GM10847 (cell line): ENCODE data around the gene KLHL33.

Experiments used
- POLR2A ChIP-seq: IDR thresholded peaks from 2 replicates; pipeline ENCODE4 v1.6.1; 2011; ENCODE audit not compliant: insufficient read length; ENCODE audit errors: extremely low read depth

Gene KLHL33

GRCh38 chr14:20435582-20436362 lies at the start of gene KLHL33:
KLHL33 (minus strand) TSS chr14:20436166; CDS start chr14:20435811, 355 bp downstream.
- no peak for TF ChIP-seq POLR2A

GRCh38 chr14:20482382-20482781 lies 46.4 kb upstream of the KLHL33 start:
- TF ChIP-seq POLR2A = no peak

- no peak for TF ChIP-seq POLR2A
Measured at GRCh38 chr14:20478894-20479293, 42.9 kb upstream of the KLHL33 start.

- TF ChIP-seq POLR2A = no peak
Measured at GRCh38 chr14:20477211-20477876, 41.4 kb upstream of the KLHL33 start.

DNA sequence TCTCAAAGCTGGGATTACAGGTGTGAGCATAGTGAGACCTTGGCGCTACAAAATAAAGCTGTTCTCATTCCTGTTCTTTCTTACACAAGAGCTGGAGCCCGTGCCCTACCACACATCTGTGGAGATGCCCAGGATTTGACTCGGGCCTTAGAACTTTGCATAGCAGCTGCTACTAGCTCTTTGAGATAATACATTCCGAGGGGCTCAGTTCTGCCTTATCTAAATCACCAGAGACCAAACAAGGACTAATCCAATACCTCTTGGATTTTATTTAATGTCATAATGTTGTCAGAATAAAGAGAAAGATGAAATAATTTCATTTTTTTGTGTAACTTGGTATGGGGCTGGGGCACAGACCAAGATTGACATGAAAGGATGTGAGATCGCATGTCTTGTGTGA lies 40.8 kb upstream of the KLHL33 start:
- TF ChIP-seq POLR2A = no peak

- no peak for TF ChIP-seq POLR2A
Measured at GRCh38 chr14:20472536-20473169, 36.7 kb upstream of the KLHL33 start.

DNA sequence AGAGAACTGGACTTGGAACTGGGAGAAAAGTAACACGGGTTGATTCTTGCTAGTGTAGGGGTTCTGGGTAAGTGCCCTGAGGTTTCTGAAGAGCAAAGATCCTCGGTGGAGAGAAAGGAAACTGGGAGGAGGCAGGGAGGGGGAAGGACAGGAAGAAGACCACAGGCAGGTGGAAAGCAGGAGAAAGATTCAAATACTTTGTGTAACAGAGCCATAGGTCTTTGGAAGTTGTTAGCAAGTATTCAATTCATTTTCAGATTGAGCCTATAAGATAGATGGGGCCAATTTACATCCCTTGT lies 34.6 kb upstream of the KLHL33 start:
- TF ChIP-seq POLR2A = no peak

GRCh38 chr14:20469890-20470602 lies 34.1 kb upstream of the KLHL33 start:
- TF ChIP-seq POLR2A = no peak

GRCh38 chr14:20469242-20469889 lies 33.4 kb upstream of the KLHL33 start, which contains the start of gene PNP:
PNP (plus strand) TSS chr14:20469406; CDS start chr14:20469525, 119 bp downstream.
- peak; percentile 99 for TF ChIP-seq POLR2A

DNA sequence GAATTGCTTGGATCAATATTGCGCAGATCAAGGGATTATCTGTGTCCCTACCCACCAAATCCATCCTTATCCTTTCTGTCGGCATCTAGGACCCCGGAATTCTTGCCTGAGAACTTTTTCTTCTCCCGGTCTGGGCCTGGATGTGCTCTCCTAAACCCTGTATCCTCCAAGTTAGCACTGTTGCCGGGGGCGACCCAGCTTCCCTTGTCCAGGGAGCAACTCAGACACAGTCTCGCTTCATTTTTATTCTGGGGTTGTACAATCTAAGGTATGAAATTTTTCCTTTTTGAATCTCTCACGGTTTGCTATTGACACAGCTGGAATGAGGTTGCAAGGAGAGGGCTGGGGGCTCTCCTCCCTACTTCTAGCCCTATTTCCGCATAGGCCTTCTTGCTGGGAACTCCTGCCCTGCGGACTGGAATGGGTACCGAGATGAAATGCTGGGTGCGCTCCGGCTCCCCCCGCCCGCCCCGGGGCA lies 32.8 kb upstream of the KLHL33 start:
- no peak for TF ChIP-seq POLR2A

- peak; percentile 61 for TF ChIP-seq POLR2A
Measured at GRCh38 chr14:20461225-20462141, 25.5 kb upstream of the KLHL33 start, which contains the start of gene PIP4P1. PIP4P1 (minus strand) TSS chr14:20461434; CDS start chr14:20461325, 109 bp downstream.

DNA sequence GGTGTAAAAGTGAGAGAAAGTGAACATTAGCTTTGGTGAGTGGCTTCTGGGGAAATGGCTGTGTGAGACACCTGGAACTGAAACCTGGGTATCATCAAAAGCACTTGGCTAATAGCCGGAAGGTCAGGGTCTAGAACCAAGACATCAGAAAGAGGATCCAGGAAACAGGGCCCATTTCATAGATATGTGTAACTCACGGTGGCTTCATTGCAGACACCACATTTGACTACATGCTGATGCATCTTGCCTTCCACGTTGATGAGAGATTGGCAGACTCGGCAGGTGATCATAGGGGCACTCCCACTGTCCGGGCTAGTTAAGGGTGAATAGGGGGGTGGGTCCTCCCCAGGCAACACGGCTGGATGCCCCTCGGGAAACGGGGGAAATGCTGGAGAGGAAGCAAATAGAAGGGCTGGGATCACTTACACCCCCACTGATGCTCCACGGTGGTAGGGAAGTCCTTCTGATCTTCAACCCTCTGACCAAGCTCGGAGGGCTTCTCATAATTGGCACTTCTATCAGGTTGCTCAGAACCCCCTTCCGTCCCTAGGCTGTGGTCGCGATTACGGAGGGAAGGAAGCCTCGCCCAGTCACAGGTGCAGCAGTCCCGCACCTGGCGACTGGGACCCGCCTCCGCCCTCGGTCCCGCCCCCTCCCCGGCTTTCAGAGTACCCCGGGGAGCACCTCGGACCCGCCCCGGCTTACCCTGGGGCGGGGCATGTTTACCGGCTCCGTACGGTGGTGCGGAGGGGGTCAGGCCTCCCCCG lies 24.7 kb upstream of the KLHL33 start:
- no peak for TF ChIP-seq POLR2A

DNA sequence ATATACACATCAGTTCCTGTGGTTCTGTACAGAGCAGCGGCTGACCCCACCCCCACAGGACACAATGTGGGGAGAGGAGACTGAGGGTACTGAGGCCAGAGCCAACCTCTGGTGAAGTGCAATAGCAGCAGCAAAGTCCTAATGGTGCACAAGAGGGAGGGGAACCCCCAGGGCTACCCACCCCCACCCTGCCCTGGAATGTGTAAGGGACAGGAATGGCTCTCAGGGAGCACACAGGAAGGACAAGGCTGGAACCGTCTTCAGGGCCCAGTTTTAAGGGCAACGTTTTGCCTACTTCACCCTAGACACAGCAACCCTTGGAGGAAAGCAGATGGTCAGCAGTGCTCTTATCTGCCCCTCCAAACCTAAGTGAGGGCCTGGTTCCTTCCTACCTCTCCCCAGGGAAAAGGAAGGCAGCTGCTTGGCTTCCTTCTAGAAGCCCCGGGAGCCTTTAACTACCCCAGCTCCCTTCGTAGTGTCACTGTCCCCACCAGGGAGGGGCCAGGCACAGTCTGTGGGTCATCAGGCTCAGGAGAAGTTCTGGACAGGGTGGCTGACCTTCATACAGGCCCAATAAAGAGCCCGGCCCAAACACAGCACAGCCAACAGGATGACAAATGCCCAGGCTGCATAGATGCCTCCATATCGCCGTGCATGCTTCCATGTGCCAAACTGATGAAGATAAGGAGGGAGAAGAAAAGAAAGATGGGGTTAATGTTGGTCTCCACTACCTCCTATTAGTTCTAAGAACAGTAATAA lies 22.2 kb upstream of the KLHL33 start:
- no peak for TF ChIP-seq POLR2A

GRCh38 chr14:20456971-20457370 lies 21.0 kb upstream of the KLHL33 start:
- TF ChIP-seq POLR2A = no peak
